WTC11 (cell line): ENCODE data around the gene NME4. TPM values are rescaled to one million over a fixed set of nuclear protein-coding genes. Genes with fewer than 3 reads are reported as not detected.

Experiments
- ATAC-seq: fragments of 200-7000 bp; cut with Tn5 transposase; 2 replicates; pipeline ENCODE4 v1.10.0; 2021; ENCODE audit warnings: mild to moderate bottlenecking, moderate library complexity
- CTCF ChIA-PET: fragments of 300-600 bp; sonication (Branson Sonifier 250); formaldehyde crosslinking; loops from one replicate; lab custom pipeline; 2021; ENCODE audit warnings: antibody characterized with exemption; lab: Charles Lee
- POLR2A ChIA-PET: fragments of 350-600 bp; sonication (Branson Sonifier 250); formaldehyde crosslinking; loops from one replicate; lab custom pipeline; 2021; ENCODE audit warnings: antibody characterized with exemption; lab: Charles Lee
- DNase-seq: peaks from one replicate; pipeline ENCODE4 v3.0.0; 2021; ENCODE audit warnings: low spot score
- H3K27ac Mint-ChIP-seq: 2 replicates; pipeline ENCODE4 v1.8.0; 2021; ENCODE audit warnings: mixed read lengths
- H3K27me3 Mint-ChIP-seq: 2 replicates; pipeline ENCODE4 v1.8.0; 2021; ENCODE audit warnings: low read depth, mild to moderate bottlenecking, moderate library complexity, mixed read lengths
- H3K36me3 Mint-ChIP-seq: 2 replicates; pipeline ENCODE4 v1.8.0; 2021; ENCODE audit warnings: mixed read lengths
- H3K4me1 Mint-ChIP-seq: 2 replicates; pipeline ENCODE4 v1.8.0; 2022; ENCODE audit warnings: mixed read lengths
- H3K4me3 Mint-ChIP-seq: 2 replicates; pipeline ENCODE4 v1.8.0; 2021; ENCODE audit warnings: mild to moderate bottlenecking, moderate library complexity, mixed read lengths
- H3K9me3 Mint-ChIP-seq: 2 replicates; pipeline ENCODE4 v1.8.0; 2021; ENCODE audit warnings: mixed read lengths
- CREM ChIP-seq: sonication (generic); formaldehyde crosslinking; IDR thresholded peaks from 2 replicates; pipeline ENCODE4 v1.8.1; 2022; ENCODE audit warnings: mild to moderate bottlenecking, missing genetic modification reagents, moderate library complexity
- EMX1 ChIP-seq: fragments of 250-450 bp; sonication (Bioruptor Pico); IDR thresholded peaks from 2 replicates; pipeline ENCODE4 v1.8.0; 2021; ENCODE audit warnings: mild to moderate bottlenecking
- FOXK1 ChIP-seq: sonication (generic); formaldehyde crosslinking; IDR thresholded peaks from 2 replicates; pipeline ENCODE4 v1.8.0; 2022; ENCODE audit warnings: mild to moderate bottlenecking, moderate library complexity, missing genetic modification reagents
- GABPB1 ChIP-seq: sonication (generic); formaldehyde crosslinking; IDR thresholded peaks from 2 replicates; pipeline ENCODE4 v1.8.1; 2023; ENCODE audit warnings: mild to moderate bottlenecking, missing genetic modification reagents
- GRHL2 ChIP-seq: fragments of 250-450 bp; sonication (Bioruptor Pico); IDR thresholded peaks from 2 replicates; pipeline ENCODE4 v1.8.0; 2022; ENCODE audit warnings: mild to moderate bottlenecking, moderate library complexity; ENCODE audit not compliant: insufficient replicate concordance, severe bottlenecking
- JAZF1 ChIP-seq: fragments of 250-450 bp; sonication (Bioruptor Pico); IDR thresholded peaks from 2 replicates; pipeline ENCODE4 v1.9.0; 2021; ENCODE audit warnings: moderate library complexity, mild to moderate bottlenecking, inconsistent platforms
- MYBL2 ChIP-seq: sonication (generic); formaldehyde crosslinking; IDR thresholded peaks from 2 replicates; pipeline ENCODE4 v1.8.1; 2023; ENCODE audit warnings: mild to moderate bottlenecking, moderate library complexity, missing genetic modification reagents
- NR1H2 ChIP-seq: sonication (generic); formaldehyde crosslinking; IDR thresholded peaks from 2 replicates; pipeline ENCODE4 v1.9.0; 2021; ENCODE audit warnings: mild to moderate bottlenecking, moderate library complexity, missing genetic modification reagents
- OVOL2 ChIP-seq: fragments of 250-450 bp; sonication (Bioruptor Pico); IDR thresholded peaks from 2 replicates; pipeline ENCODE4 v1.9.0; 2021; ENCODE audit warnings: mild to moderate bottlenecking, borderline replicate concordance
- PRRX2 ChIP-seq: fragments of 250-450 bp; sonication (Bioruptor Pico); IDR thresholded peaks from 2 replicates; pipeline ENCODE4 v1.8.0; 2021; ENCODE audit warnings: mild to moderate bottlenecking
- TCF7 ChIP-seq: sonication (generic); formaldehyde crosslinking; IDR thresholded peaks from 2 replicates; pipeline ENCODE4 v1.8.0; 2022; ENCODE audit warnings: mild to moderate bottlenecking, low read depth, missing genetic modification reagents, moderate library complexity
- ZNF121 ChIP-seq: sonication (generic); formaldehyde crosslinking; IDR thresholded peaks from 2 replicates; pipeline ENCODE4 v1.8.0; 2023; ENCODE audit warnings: missing genetic modification reagents
- ZNF219 ChIP-seq: sonication (generic); formaldehyde crosslinking; IDR thresholded peaks from 2 replicates; pipeline ENCODE4 v1.8.0; 2023; ENCODE audit warnings: missing genetic modification reagents, mild to moderate bottlenecking, borderline replicate concordance
- ZNF317 ChIP-seq: sonication (generic); formaldehyde crosslinking; IDR thresholded peaks from 2 replicates; pipeline ENCODE4 v1.8.1; 2023; ENCODE audit warnings: low read depth, mild to moderate bottlenecking, moderate library complexity, missing genetic modification reagents, borderline replicate concordance
- total RNA-seq: library from RNA; stranded (reverse); gene quantifications from 3 replicates; pipeline ENCODE4 v1.2.3, GENCODE V29; 2021
- TF ChIP-seq, protein P1 (sequence below): fragments of 250-450 bp; sonication (Bioruptor Pico); IDR thresholded peaks from 2 replicates; pipeline ENCODE4 v1.9.0; 2021; ENCODE audit warnings: moderate library complexity, mild to moderate bottlenecking, inconsistent platforms, borderline replicate concordance
- TF ChIP-seq, protein P2 (sequence below): sonication (generic); formaldehyde crosslinking; IDR thresholded peaks from 2 replicates; pipeline ENCODE4 v1.8.1; 2023; ENCODE audit warnings: mild to moderate bottlenecking, missing genetic modification reagents
- TF ChIP-seq, protein P3 (sequence below): sonication (generic); formaldehyde crosslinking; IDR thresholded peaks from 2 replicates; pipeline ENCODE4 v1.8.1; 2023; ENCODE audit warnings: mild to moderate bottlenecking, missing genetic modification reagents

Gene NME4
- total RNA-seq, 1 experiment from 2014 or later, result 467 TPM

DNA sequence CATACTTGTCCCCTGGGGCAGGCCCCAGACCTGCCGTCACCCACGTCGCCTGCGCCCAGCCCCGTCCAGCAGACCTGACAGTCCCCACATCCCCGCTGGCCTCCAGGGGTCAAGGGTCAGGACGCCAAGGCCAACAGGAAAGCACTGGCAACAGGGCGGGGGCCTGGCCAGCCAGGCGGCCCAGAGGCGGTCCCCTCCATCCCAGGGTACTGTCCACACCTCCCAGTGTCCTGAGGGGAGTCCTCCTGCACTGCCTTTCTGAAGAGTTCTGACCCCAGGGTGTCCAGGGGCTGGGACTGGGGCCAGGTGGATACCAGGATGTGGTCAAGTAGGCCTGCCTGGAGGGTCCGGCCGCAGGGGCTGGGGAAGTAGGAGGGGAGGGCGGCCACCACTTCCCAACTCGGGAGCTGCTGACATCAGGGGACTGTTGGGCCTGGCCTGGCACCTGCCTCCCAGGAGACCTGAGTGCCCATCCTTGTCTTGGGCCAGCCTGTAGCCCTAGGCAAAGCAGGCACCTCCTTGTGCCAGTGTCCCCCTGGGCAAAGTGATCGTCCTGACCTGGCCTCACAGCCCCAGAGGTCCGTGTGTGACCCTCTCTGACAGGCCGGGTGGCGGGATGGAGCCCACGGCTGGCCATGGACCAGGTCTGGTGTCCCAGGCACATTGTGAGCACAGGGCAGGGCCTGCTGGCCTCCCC is 37.8 kb upstream of the NME4 start:
- H3K9me3 Mint-ChIP-seq, result no peaks in the 10 kb centered on the region
- no peak for DNase-seq
- H3K27ac Mint-ChIP-seq, result no peak overlapping the region
- POLR2A ChIA-PET, result interaction anchor here (0.6 kb wide), 1 partner anchor 117 kb away, joined by 4 read pairs; no protein-coding TSS in a partner anchor
- H3K4me1 Mint-ChIP-seq, result no peaks in the 10 kb centered on the region
- no peaks in the 10 kb centered on the region for H3K36me3 Mint-ChIP-seq
- H3K27me3 Mint-ChIP-seq, result no peaks in the 10 kb centered on the region
- no peak for TF ChIP-seq FOXK1 (CRISPR knock-in tag)
- no peak for TF ChIP-seq GABPB1 (CRISPR knock-in tag)
- TF ChIP-seq PRRX2 (CRISPR knock-in tag), result no peak
- no peak for TF ChIP-seq NR1H2 (CRISPR knock-in tag)
- TF ChIP-seq MYBL2, result no peak
- no peak for TF ChIP-seq EMX1
- no peak for TF ChIP-seq OVOL2 (CRISPR knock-in tag)
- no peak for TF ChIP-seq GRHL2
- TF ChIP-seq JAZF1 (CRISPR knock-in tag), result no peak
- TF ChIP-seq CREM (CRISPR knock-in tag), result no peak
- TF ChIP-seq, all 79 proteins: peak for 0
- H3K4me3 Mint-ChIP-seq, result no peak overlapping the region
- CTCF ChIA-PET, result interaction anchor here (1.8 kb wide), 1 partner anchor 252 kb away, joined by 4 read pairs; no protein-coding TSS in a partner anchor
- no peak for ATAC-seq

DNA sequence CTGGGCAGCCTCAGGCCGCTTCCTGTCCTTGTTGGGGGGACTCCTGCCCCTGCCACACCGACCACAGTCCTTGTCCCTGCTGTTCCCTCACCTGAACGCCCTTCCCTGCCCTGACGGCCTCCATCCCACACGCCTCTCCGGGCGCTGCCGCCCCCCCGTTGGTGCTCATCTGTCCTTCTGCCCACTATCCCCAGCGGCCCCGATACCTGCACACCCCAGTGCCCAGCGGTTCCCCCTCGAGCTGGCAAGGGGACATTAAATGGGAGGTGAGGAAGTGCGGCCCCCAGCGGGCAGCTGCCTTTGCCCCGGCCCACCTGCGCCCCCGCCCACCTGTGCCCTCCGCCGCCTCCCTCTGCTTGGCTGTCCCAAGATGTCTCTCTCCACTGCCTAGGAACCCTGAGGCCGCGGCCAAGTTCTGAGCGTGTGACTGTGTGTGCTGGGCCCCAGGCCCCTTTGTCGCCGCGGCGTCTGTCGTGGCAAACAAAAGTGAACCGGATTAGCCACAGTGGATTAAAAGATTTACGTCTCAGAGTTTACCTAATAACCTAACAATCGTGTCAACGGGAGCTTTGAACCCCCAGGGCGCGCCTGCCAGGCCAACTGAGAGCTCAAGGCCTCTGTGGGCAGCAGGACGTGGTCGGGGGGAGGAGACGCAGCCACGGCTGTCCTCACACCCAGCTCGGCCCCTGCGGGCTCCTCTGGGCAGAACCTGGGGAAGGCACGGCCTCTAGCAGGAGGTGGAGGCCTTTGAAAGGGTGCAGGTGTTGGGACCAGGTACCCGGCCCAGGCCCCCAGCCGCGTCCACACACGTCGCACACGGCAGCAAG is 36.9 kb upstream of the NME4 start:
- ChIA-PET POLR2A (no interaction called here), CTCF (interaction anchor here (1.8 kb wide), 1 partner anchor 253 kb away, joined by 4 read pairs; no protein-coding TSS in a partner anchor)
- DNase-seq (no peak), ATAC-seq (no peak)
- Mint-ChIP-seq H3K27ac (no peak overlapping the region), H3K4me1 (no peaks in the 10 kb centered on the region), H3K36me3 (no peaks in the 10 kb centered on the region), H3K9me3 (no peaks in the 10 kb centered on the region), H3K27me3 (no peaks in the 10 kb centered on the region), H3K4me3 (no peak overlapping the region)
- TF ChIP-seq OVOL2 (CRISPR knock-in tag) (no peak), TCF7 (CRISPR knock-in tag) (no peak), ZNF317 (CRISPR knock-in tag) (no peak), PRRX2 (CRISPR knock-in tag) (no peak), ZNF121 (CRISPR knock-in tag) (no peak), ZNF219 (no peak), CREM (CRISPR knock-in tag) (no peak)
- TF ChIP-seq, protein P1, sequence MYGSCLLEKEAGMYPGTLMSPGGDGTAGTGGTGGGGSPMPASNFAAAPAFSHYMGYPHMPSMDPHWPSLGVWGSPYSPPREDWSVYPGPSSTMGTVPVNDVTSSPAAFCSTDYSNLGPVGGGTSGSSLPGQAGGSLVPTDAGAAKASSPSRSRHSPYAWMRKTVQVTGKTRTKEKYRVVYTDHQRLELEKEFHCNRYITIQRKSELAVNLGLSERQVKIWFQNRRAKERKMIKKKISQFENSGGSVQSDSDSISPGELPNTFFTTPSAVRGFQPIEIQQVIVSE (CRISPR knock-in tag), result no peak
- TF ChIP-seq, protein P2, sequence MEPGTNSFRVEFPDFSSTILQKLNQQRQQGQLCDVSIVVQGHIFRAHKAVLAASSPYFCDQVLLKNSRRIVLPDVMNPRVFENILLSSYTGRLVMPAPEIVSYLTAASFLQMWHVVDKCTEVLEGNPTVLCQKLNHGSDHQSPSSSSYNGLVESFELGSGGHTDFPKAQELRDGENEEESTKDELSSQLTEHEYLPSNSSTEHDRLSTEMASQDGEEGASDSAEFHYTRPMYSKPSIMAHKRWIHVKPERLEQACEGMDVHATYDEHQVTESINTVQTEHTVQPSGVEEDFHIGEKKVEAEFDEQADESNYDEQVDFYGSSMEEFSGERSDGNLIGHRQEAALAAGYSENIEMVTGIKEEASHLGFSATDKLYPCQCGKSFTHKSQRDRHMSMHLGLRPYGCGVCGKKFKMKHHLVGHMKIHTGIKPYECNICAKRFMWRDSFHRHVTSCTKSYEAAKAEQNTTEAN (CRISPR knock-in tag), result no peak
- TF ChIP-seq, protein P3, sequence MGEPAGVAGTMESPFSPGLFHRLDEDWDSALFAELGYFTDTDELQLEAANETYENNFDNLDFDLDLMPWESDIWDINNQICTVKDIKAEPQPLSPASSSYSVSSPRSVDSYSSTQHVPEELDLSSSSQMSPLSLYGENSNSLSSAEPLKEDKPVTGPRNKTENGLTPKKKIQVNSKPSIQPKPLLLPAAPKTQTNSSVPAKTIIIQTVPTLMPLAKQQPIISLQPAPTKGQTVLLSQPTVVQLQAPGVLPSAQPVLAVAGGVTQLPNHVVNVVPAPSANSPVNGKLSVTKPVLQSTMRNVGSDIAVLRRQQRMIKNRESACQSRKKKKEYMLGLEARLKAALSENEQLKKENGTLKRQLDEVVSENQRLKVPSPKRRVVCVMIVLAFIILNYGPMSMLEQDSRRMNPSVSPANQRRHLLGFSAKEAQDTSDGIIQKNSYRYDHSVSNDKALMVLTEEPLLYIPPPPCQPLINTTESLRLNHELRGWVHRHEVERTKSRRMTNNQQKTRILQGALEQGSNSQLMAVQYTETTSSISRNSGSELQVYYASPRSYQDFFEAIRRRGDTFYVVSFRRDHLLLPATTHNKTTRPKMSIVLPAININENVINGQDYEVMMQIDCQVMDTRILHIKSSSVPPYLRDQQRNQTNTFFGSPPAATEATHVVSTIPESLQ (CRISPR knock-in tag), result no peak
